ENCODE measurements around the gene LIM2. TPM values are rescaled to one million over a fixed set of nuclear protein-coding genes. Genes with fewer than 3 reads are reported as not detected.
A peak's percentile ranks its signal among the peaks of the same experiment; 100 is the strongest.

Gene LIM2
- total and polyA plus RNA-seq, 2 donors (not counting 1 experiment from before 2014, with no cell fraction given): not detected

- peaks cover 19 to 33% of the 10 kb centered on the region in 2 donors for H3K4me1 ChIP-seq (ENCODE audit: control insufficient read depth in 2 of 2, insufficient read depth in 2 of 2, low read length in 2 of 2)
- peak overlapping the region; percentile 56 for H3K4me2 ChIP-seq (replicated peaks; ENCODE audit: low read depth, low read length, poor library complexity, severe bottlenecking)
- TF ChIP-seq, protein P1, sequence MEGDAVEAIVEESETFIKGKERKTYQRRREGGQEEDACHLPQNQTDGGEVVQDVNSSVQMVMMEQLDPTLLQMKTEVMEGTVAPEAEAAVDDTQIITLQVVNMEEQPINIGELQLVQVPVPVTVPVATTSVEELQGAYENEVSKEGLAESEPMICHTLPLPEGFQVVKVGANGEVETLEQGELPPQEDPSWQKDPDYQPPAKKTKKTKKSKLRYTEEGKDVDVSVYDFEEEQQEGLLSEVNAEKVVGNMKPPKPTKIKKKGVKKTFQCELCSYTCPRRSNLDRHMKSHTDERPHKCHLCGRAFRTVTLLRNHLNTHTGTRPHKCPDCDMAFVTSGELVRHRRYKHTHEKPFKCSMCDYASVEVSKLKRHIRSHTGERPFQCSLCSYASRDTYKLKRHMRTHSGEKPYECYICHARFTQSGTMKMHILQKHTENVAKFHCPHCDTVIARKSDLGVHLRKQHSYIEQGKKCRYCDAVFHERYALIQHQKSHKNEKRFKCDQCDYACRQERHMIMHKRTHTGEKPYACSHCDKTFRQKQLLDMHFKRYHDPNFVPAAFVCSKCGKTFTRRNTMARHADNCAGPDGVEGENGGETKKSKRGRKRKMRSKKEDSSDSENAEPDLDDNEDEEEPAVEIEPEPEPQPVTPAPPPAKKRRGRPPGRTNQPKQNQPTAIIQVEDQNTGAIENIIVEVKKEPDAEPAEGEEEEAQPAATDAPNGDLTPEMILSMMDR (IDR thresholded peaks at IDR 0.05): peak; percentile 99
- no peak for TF ChIP-seq EZH2 (IDR thresholded peaks at IDR 0.05; ENCODE audit: borderline replicate concordance, insufficient read depth, low read depth, low read length, poor library complexity, severe bottlenecking)
- ATAC-seq (ENCODE audit: low read depth) (peak; percentile 39), DNase-seq (peak; percentile 87)
- ChIA-PET POLR2A (interaction anchor here (0.6 to 0.7 kb wide), 2 partner anchors 19 to 62 kb away, joined by 3 to 7 read pairs; no protein-coding TSS in a partner anchor), CTCF (interaction anchor here (0.5 to 6.6 kb wide), 20 partner anchors 8 to 239 kb away, joined by 3 to 112 read pairs (median 6); partner anchors contain the start of gene VSIG10L)
- no peaks in the 10 kb centered on the region for H3K36me3 ChIP-seq (replicated peaks in 1 of 2; ENCODE audit: control extremely low read depth in 1 of 2, control insufficient read depth in 1 of 2, extremely low read depth in 1 of 2, insufficient read depth in 2 of 2, low read length in 1 of 2)
- no peaks in the 10 kb centered on the region for H3K79me2 ChIP-seq (ENCODE audit: control insufficient read depth, insufficient read depth, low read length)
- H4K20me1 ChIP-seq (ENCODE audit: control insufficient read depth, insufficient read depth, low read length, poor library complexity, severe bottlenecking): no peaks in the 10 kb centered on the region
- no peaks in the 10 kb centered on the region for H3K9me3 Mint-ChIP-seq (ENCODE audit: insufficient read depth)
- H3K9me3 ChIP-seq (ENCODE audit: control extremely low read depth in 1 of 3, control insufficient read depth in 2 of 3, insufficient read depth in 1 of 3, low read length in 2 of 3): peaks cover 0 to 6% (median 0%) of the 10 kb centered on the region in 3 donors
- no peak overlapping the region for H2AFZ ChIP-seq (ENCODE audit: insufficient read depth, low read depth, low read length, poor library complexity, severe bottlenecking)
- H3K27me3 Mint-ChIP-seq: peaks cover 10% of the 10 kb centered on the region
- no peak overlapping the region for H3K27ac ChIP-seq (ENCODE audit: low read length in 2 of 2)
- no peak overlapping the region for H3K9ac ChIP-seq (ENCODE audit: low read length)
- peaks cover 0 to 15% (median 3%) of the 10 kb centered on the region in 4 experiments for H3K27me3 ChIP-seq (replicated peaks in 1 of 4; ENCODE audit: control extremely low read depth in 1 of 4, control insufficient read depth in 3 of 4, insufficient read depth in 4 of 4, low read length in 3 of 4)
- WGBS (ENCODE audit: insufficient coverage): 1% methylated on average over 16 of the region's 19 CpGs
- no peak overlapping the region for H3K4me3 ChIP-seq (ENCODE audit: control extremely low read depth in 1 of 5, extremely low read depth in 1 of 5, insufficient read depth in 1 of 5, low read depth in 2 of 5, low read length in 4 of 5)
- intact Hi-C loops (cut with micrococcal nuclease): loop anchor here (1.0 to 10.0 kb wide), 2 partner anchors 17 to 93 kb away; no protein-coding TSS in a partner anchor
- peak overlapping the region; percentile 39 for H3K4me3 Mint-ChIP-seq
- no peak overlapping the region for H3K27ac Mint-ChIP-seq
- peaks cover 29% of the 10 kb centered on the region for H3K4me1 Mint-ChIP-seq
Measured at GRCh38 chr19:51422053-51422448, 34.3 kb upstream of the LIM2 start.

Data from B cell (primary cell).